NCI-H345 (cell line): ENCODE measurements around the gene NDRG3.
"Not testable (repeated sequence)": the region's sequence is repeated elsewhere in the genome, so short reads cannot be mapped to it uniquely, and the experiment has no call there.

Source experiments
- DNase-seq: peaks from one replicate; lab custom pipeline; 2025; lab: John Stamatoyannopoulos, UW

NDRG3 gene

DNA sequence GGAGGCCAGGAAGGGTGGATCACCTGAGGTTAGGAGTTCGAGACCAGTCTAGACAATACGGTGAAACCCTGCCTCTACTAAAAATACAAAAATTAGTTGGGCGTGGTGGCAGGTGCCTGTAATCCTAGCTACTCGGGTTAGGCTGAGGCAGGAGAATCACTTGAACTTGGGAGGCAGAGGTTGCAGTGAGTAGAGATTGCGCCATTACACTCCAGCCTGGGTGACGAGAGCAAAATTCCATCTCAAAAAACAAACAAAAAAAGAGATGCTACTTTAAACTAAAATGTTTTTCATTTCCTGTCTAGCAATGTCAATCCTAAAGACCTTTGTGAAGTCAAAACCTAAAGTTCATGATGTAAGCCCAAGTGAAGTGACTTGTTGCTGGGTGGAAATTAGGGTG is 14.8 kb upstream of the NDRG3 start:
- DNase-seq: no peak

DNA sequence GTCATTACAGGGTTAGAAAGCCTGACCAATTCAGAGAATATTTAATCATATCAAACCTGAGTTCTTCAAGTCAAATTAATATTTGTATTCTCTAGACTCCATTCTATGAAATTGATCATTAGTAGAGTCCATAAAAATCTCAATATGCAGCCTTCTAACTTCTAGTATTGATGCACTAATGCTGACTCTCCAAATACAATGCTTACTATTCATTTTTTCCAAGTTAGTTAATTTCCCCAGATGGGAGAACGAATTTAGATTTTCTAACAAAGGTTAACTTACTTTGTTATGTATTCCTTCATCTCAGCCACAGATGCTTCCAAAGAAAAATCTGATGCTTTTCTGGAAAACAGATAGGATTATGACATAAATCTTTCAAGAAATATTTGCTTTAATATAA is 12.4 kb upstream of the NDRG3 start:
- no peak for DNase-seq

DNA sequence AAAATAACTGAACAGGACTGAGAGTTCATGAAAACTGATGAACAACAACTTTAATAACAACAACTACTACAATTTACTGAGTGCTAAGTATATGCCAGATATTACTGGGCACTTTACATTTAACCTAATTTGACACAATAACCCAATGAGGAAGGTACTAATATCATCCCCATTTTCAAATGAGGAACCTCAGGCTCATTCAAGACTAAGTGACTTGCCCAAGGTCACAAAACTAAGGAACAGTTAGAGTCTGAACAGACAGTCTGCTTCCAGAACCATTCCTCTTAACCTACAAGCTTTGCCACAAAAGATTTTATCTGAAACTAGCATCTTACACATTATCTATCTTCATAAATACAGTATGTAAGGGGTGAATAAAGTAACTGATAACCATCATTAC is 10.6 kb upstream of the NDRG3 start:
- DNase-seq: no peak

DNA sequence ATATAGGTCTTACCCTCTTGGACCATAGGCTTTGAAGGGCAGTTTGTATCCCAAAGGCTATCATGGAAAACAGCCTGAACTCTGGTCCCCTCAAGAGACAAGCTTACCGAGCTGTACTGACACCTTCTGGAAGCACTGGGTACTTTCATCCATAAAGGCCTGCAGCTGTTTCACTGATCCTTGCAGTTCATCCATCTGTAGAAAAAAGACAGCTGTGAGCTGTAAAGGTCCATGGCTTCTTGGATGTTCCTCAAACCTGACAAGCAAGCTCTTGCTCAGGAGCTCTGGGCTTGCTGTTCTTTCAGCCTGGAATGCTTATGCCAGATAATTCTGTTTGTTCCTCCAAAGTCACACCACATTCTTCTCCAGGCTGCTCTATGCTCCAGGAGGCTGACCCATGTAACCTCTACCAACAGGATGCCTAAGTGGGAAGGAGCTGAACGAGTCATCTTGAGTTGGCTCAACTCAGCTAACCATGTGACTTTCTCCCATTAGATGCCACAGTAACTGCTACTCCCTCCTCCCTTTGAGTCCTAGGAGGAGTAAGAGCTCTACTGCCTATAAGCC is 8.8 kb upstream of the NDRG3 start:
- DNase-seq: peak; percentile 47

DNA sequence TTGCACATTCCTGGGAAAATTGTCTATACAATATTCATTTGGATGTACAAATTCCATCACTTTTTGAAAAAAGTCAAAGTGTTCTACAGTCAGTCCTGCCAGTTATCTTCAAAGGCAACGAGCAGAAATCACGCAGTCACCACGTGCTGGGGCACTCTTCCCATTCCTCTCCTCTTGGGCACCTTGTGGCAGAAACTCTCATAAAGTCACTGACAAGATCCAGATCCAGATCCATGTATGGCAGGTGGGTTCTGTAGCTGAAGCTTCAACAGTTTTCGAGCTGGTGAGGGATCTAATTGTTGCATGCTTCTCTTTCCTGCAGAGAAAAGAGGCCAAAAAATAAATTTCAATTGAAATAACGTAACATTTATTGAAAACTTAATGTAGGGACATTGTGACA is 6.7 kb upstream of the NDRG3 start:
- DNase-seq: no peak

DNA sequence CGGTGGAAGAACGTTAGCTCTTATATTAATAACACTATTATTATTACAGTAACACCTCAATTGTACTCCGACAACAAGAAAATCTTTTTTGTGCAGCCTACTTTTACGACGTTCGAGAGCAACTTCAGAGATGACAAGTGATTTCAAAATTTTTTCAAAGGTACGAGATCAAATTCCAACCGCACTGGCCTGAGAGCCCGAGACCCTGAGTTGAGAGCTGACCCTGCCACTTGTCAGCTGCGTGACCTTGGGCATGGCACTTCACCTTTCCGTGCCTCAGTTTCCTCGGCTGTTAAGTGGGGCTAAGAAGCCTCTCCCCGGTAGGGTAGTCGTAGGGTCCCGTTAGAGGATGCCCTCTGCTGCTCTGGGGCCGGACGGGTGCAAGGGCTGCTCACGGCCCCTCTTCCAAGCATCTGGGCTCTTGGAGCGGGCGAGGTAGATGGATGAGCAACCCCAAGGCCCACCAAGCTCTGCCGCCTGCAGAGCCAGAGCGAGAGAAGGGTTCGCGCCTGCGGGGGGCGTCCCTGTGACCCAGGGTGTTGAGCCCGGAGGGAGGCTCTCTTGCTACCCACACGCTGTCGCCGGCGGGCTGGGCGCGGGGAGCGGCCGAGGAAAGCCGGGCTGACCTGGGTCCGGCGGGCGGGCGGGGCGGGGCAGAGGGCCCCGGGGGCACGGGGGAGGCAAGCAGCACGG is 510 bp downstream of the NDRG3 start:
- DNase-seq: peak; percentile 38

DNA sequence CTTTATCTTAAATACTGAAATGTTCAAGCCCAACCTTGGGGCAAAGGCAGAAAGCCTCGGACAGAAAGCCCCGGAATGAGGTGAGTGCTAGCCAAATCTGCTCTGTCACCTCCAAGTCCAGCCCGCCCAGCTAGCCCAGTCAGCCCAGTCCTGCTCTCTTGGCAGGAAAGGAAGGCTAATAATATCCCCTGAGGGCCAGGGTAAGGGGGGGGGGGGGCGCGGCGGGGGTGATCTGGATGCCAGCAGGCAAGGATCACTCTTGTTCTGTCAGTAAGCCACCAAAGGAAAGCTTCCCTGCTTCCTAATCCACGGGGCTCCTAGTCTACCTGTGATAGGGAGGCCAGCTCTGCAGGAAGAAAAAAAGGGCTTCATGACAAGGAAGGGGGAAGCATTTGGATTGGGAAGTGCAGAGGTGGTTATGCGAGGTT is 1.1 kb downstream of the NDRG3 start:
- DNase-seq: peak; percentile 17

DNA sequence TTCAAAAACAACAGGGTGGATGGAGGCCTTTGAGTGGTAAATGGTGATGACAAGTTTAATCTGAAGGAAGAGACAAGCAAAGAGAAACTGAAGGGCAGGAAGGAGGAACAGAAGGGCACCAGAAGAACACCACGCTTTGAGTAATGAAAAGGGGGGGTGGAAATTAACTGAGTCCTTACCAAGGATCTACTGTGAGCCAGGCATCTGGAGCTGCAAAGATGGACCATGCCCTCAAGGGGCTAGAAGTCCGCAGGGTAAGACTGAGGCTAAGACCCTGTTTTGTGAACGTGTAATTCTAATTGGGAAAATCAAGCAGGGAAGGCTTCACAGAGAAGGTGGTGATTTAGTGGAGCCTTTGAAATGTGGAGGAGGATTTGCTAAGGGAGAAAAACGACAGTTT is 1.6 kb downstream of the NDRG3 start:
- no peak for DNase-seq

DNA sequence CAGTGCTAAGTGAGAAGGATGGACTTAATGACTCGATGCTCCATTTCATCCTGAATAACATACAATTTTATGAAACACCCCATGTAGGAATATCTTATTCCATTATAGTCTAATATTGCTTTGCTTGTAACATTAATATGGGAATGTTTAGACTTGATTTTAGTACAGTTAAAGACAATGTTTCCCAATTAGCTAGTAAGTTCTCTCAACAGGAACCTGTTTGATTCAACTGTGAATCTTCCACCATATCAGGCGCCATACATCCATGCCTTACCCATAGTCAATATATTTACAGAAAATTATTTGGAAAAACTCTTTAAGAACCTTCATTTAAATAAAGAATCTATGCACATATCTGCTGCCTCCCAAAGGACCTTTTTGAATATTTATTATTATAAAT is 3.3 kb downstream of the NDRG3 start:
- no peak for DNase-seq

DNA sequence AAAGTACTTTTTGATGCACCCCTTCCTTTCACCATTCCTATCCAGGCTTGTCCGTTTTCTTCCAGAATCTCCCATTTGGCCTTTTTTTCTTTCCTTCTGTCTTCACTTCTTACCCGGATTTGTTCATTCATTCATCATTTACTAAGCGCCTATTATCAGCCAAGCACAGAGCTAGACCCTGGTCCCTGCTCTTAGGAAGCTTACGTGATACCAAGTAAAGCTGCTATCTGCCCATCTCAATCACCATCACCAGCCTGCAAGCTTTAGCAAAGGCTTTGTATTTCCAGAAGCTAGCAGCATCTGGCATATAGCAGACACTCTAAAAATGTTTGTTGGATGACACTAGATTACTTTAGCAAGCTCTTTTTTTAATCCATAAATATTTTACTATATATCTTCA is 4.8 kb downstream of the NDRG3 start:
- no peak for DNase-seq

DNA sequence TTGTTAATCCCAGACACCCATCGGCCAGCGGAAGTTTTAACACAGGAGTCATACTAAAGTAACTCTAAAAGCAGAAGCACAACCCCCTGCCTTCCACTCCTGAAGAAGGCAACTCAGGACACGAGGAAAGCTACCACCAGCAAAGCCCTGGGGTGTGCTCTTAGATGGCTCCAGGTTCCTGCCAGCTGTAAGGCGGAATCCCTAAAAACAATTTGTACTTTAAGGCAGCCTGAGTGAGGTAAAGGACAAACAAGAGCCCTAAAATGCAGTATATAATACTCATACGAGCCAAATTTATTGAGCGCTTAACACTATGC is 8.7 kb downstream of the NDRG3 start:
- DNase-seq: no peak

DNA sequence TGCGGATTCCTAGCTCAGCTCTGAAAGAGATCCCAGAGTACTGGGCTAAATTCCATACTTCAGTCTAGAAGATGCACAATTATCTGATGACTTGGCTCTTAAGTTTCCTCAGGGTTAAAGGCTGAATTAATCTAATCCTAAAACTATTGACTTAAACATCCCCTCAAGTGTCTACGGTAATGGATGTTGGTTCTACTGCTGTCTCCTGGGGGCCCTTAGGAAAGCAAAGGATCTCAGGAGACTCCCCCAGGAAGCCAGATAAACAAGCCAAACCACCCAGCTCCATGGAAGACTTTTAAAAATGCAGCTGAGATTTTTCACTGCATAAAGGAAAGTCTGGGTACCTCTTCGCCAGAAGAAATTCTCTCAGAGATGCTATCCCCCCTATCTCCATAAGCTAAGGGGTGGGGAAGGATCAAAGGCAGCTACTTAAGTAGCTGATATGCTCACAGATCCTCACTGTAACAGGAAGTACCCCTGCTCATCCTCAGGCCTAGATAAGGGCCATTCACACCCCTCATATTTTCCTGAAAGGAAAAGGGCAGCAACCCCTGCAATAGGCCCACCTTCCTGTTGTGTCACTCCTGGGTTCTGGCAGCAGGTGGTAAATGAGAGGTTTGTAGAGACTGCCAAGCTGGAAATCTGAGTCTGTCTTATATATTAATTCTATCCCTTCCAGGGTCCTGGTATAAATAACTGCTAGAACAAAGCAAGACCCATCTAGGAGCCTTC is 9.3 kb downstream of the NDRG3 start:
- DNase-seq: no peak

DNA sequence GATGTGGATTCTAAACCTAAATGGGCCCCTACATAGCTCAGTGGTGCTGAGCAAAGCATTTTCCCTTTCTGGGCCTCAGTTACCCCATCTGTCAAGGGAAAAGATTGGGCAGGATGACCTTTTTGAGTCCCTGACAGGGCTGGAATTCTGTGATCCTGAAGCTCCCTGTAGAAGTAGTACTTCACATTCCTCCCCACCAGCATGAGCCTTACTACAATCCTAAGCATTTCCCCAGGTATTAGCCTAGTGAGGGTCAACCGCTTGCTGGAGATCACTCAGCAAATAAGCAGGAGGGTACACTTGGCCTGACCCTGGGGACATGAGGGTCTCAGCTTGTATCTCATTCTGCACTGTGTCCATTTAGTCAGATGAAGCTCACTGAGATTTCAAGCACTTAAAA is 13.4 kb downstream of the NDRG3 start:
- DNase-seq: no peak

DNA sequence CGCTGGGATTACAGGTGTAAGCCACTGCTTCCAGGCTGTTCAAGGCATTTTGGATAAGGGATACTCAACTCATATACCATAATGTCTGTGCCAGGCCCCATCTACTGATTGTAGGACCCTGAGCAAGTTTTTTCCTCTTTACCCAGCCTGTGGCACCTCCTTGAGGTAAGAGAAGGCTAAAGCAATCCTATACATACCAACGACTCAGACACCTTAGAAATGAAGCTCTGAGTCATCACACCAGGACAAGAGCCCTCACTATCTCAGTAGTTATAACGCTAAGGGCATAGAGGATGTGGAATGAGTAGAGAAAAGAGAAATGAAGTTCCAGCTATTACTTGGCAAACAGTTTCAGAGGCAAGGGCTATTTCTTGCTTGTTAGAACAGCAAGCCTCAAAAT is 16.9 kb downstream of the NDRG3 start:
- no peak for DNase-seq

DNA sequence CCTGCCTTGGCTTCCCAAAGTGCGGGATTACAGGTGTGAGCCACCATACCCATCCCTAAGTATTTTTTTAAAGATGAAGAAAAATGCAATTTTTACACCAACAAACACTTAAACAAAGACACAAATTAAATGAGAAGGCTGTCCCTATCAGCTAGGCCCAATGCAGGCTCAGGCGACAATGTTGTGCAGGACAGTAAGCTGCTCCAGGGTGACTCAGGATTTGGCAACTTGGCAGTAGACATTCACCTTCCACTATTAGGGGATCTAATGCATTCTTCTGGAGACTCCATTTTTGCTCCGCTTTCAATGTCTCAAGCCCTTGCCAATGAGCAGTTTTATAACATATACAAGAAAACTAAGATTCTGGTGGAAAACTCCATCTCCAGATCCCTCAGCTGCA is 19.7 kb downstream of the NDRG3 start:
- DNase-seq: no peak

DNA sequence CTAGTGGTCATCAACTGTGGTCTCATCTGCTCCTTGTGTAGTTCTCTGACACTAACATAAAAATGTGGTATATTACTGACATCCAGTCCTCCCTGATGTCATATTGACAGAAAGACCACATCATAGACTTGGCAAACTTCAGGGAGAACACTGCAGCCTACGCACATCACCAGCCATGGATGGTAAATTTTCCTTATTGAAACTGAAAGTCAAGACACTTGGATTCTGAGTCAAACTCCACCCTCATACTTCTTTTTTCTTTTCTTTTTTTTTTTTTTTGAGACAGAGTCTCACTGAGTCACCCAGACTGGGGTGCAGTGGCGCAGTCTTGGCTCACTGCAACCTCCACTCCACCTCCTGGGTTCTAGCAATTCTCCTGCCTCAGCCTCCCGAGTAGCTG is 25.4 kb downstream of the NDRG3 start:
- no peak for DNase-seq

DNA sequence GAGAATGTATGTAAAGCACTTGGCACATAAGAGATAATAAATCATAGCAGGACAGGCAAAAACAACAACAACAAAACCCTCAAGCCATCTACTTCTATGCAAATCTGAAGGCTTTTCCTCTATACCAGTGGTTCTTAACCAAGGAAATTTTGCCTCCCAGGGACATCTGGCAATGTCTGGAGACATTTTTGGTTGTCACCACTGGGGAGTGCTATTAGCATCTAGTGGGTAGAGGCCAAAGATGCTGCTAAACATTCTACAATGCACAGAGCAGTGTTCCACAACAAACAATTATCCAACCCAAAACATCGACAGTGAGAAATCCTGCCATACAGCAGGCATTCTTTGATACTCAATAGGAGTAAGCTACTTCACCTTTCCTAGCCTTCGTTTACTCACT is 28.2 kb downstream of the NDRG3 start:
- DNase-seq: no peak

DNA sequence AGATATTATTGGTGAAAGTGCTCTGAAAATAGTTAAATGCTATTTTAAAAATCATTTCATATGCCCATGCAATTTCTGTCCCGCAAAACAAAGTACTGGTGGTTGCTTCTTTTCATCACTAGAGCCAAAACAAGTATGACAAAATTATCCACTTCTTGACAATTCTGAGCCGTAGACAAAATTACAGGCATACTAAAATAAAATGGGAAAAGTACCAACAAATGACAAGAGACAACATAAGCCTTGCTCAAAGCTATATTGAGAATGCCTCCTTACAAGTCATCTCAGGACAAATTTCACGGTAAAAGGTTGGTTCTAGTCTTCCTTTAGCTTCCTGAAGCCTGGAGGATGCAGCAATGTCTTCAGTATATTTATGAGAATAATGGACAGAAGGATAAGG is 28.9 kb downstream of the NDRG3 start:
- DNase-seq: no peak

DNA sequence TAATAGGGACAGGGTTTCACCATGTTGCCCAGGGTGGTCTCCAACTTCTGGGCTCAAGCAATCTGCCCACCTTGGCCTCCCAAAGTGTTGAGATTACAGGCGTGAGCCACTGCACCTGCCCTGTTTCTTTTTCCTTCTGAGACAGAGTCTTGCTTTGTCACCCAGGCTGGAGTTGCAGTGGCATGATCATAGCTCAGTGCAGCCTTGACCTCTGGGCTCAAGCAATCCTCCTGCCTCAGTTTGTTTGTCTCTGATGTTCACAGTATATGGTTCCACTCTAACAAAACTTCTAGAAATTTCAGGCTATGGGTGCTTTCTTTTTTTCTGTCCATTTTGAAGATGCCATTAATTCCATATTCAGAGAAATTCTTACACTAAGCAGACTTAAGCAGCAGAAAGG is 33.1 kb downstream of the NDRG3 start:
- DNase-seq: no peak

DNA sequence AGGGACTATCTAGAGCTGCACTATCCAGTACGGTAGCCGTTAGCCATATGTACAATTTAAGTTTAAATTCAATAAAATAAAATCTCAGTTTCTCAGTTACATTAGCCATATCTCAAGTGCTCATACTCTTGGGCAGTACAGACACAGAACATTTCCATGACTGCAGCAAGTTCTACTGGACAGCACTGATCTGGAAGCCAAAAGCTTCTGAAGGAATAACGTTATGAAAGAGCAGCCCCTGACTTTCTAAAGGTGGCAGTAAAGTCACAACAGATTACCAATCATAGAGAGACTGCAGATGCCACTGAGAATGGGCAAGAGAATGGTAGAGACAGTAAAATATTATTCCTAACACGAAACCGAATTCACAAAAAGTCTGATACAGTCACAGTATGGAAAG is 36.8 kb downstream of the NDRG3 start:
- no peak for DNase-seq

DNA sequence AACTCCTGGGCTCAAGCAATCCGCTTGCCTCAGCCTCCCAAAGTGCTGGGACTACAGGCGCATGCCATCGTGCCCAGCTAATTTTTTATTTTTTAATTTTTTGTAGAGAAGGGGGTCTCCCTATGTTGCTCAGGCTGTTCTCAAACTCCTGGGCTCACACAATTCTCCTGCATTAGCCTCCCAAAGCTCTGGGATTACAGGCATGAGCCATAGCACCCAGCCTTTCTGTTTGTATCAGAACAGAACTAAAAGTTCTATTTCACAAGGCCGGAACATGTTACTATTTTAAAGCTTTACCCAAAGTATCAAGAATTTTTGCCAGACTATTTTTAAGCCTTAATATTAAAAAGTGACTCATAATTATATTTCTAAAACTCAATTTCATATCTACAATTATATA is 42.4 kb downstream of the NDRG3 start:
- DNase-seq: no peak

DNA sequence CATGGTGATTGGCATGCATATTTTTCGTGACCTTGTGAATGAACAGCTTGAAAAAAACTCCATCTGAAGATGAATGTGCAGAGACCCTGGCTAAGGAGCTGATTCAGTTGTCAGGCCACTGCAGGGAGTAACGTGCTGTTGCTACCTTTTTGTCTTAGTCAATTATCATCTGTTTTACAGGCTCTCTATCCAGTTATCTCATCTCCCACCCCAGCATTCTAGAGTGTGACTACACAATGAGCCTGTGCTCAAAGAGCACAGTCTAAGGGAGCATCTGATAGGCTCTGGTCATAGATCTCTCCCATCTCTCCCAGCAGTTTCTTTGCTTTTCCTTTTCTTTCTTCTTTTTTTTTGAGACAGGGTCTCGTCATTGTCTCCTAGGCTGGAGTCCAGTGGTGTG is 45.5 kb downstream of the NDRG3 start:
- DNase-seq: no peak

DNA sequence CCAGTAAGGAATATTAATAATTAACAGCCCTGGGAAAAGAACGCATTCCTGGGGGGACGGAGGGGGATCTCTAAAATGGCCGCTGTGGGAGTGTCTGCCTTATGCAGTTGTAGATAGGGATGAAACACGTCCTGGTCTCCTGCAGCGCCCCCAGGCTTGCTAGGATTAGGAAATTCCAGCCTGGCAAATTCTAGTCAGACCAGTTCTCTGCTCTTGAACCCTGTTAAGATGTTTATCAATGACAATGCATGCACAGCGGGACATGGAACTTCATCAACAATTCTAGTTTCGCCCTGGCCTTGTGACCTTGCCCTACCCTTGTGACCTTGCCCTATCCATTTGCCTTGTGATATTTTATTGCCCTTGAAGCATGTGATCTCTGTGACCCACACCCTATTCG is 50.4 kb downstream of the NDRG3 start:
- DNase-seq: not testable (repeated sequence)

DNA sequence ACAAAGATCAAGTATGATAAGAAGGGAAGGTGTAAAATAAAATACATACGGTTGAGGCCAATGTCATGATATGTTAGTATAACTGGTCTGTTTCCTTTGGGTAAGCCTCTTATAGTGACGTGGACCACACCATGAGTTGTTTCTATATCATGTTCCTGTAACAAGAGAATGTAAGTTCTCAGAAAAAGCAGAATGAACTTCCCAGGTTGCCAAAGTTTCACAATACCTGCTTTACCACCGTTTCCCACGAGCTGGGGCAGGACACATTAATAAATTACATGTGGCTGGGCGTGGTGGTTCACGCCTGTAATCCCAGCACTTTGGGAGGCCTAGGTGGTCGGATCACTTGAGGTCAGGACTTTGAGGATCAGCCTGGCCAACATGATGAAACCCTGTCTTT is 57.3 kb downstream of the NDRG3 start:
- DNase-seq: no peak
